Testis (tissue), 2 donors: ENCODE measurements around the gene DNAJC18.

Experiments
- CTCF ChIP-seq, 3 experiments: fragments of 450-650 bp in 2 of 3; fragments of 200-600 bp in 1 of 3; sonication (generic) in 1 of 3; IDR thresholded peaks; one replicate each; pipeline ENCODE4 v1.5.1; 2016 to 2019; ENCODE audit warnings: antibody characterized with exemption in 3 of 3, mild to moderate bottlenecking in 2 of 3, moderate library complexity in 1 of 3
- POLR2A ChIP-seq: fragments of 450-650 bp; IDR thresholded peaks from one replicate; pipeline ENCODE4 v1.6.1; 2017; ENCODE audit warnings: antibody characterized with exemption, mild to moderate bottlenecking, moderate library complexity

DNA sequence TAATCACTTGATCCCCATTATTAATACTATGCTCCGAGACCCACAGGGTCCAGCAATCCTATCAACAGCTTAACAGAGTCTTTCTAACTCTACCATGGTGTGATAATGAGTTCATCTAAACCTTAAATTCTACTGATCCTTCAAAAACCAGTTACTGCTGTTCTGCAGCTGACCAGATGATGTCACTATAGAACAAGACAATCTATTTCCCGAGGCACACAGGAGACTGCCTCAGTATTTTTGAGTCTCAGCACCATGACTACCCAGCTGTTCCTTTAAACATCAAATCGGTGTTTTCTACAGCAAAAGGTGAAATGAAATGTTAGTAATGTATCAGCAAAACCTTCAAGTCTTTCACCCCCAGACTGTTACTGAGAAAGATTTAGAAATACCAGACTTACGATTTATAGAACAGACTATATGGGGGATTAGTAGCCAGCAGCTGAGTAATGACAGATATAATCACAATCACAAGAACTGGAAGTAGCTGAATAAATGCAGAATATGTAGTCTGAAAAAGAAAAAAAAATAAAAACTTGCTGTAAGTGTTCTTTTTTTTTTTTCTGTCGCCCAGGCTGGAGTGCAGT lies 16.9 kb downstream of the DNAJC18 start:
- no peak for TF ChIP-seq POLR2A
- TF ChIP-seq CTCF (IDR thresholded peaks at IDR 0.05): peak; percentile 62 to 79 (median 72)
